H9 (cell line): ENCODE results near the gene SF3B5. TPM values are rescaled to one million over a fixed set of nuclear protein-coding genes. Genes with fewer than 3 reads are reported as not detected.
A peak's percentile ranks its signal among the peaks of the same experiment; 100 is the strongest.

Experiments used
- DNase-seq: peaks from one replicate; pipeline ENCODE4 v3.0.0-alpha.2; 2017
- H2AFZ ChIP-seq: one replicate; pipeline ENCODE4 v1.6.1; 2013; ENCODE audit warnings: mild to moderate bottlenecking, low read length, control low read depth, moderate library complexity
- H2AK5ac ChIP-seq: 2 replicates; pipeline ENCODE4 v1.6.1; 2013; ENCODE audit warnings: low read length, control low read depth, mixed read lengths; ENCODE audit not compliant: insufficient read length
- H2BK120ac ChIP-seq: one replicate; pipeline ENCODE4 v1.6.1; 2013; ENCODE audit warnings: low read depth, mild to moderate bottlenecking, low read length, control low read depth, inconsistent platforms; ENCODE audit not compliant: poor library complexity, severe bottlenecking
- H2BK12ac ChIP-seq: 2 replicates; pipeline ENCODE4 v1.6.1; 2013; ENCODE audit warnings: low read length, control low read depth, mixed read lengths, low read depth; ENCODE audit not compliant: insufficient read length
- H2BK15ac ChIP-seq: 2 replicates; pipeline ENCODE4 v1.6.1; 2013; ENCODE audit warnings: low read depth, low read length, control low read depth
- H2BK20ac ChIP-seq: one replicate; pipeline ENCODE4 v1.6.1; 2013; ENCODE audit warnings: low read depth, mild to moderate bottlenecking, low read length, control low read depth, inconsistent platforms; ENCODE audit not compliant: poor library complexity, severe bottlenecking
- H2BK5ac ChIP-seq: 2 replicates; pipeline ENCODE4 v1.6.1; 2013; ENCODE audit warnings: low read length, control low read depth, mixed read lengths; ENCODE audit not compliant: insufficient read length
- H3K14ac ChIP-seq: 2 replicates; pipeline ENCODE4 v1.6.1; 2013; ENCODE audit warnings: low read length, control low read depth; ENCODE audit not compliant: insufficient read depth
- H3K18ac ChIP-seq: 2 replicates; pipeline ENCODE4 v1.6.1; 2013; ENCODE audit warnings: low read depth, mild to moderate bottlenecking, mixed read lengths, low read length, control low read depth; ENCODE audit not compliant: insufficient read length
- H3K23ac ChIP-seq: 2 replicates; pipeline ENCODE4 v1.6.1; 2013; ENCODE audit warnings: low read length, control low read depth, mixed read lengths, low read depth; ENCODE audit not compliant: insufficient read length
- H3K23me2 ChIP-seq: 2 replicates; pipeline ENCODE4 v1.6.1; 2013; ENCODE audit warnings: low read depth, mild to moderate bottlenecking, mixed read lengths, low read length, control low read depth; ENCODE audit not compliant: insufficient read length, poor library complexity, severe bottlenecking
- H3K27ac ChIP-seq: 2 replicates; pipeline ENCODE4 v1.5.1; 2013; ENCODE audit warnings: low read length, control low read depth, mixed read lengths, low read depth; ENCODE audit not compliant: insufficient read length
- H3K27me3 ChIP-seq: 2 replicates; pipeline ENCODE4 v1.6.1; 2013; ENCODE audit warnings: low read length, control low read depth, inconsistent platforms; ENCODE audit not compliant: insufficient read depth
- H3K4ac ChIP-seq: 2 replicates; pipeline ENCODE4 v1.6.1; 2013; ENCODE audit warnings: low read depth, mild to moderate bottlenecking, control low read depth, inconsistent platforms, low read length, moderate library complexity
- H3K4me1 ChIP-seq: 2 replicates; pipeline ENCODE4 v1.6.1; 2013; ENCODE audit warnings: low read length, control low read depth, inconsistent platforms; ENCODE audit not compliant: insufficient read depth
- H3K4me2 ChIP-seq: 2 replicates; pipeline ENCODE4 v1.6.1; 2013; ENCODE audit warnings: low read length, control low read depth, mixed read lengths; ENCODE audit not compliant: insufficient read length, insufficient read depth
- H3K56ac ChIP-seq: 2 replicates; pipeline ENCODE4 v1.6.1; 2013; ENCODE audit warnings: low read depth, mild to moderate bottlenecking, mixed read lengths, low read length, control low read depth; ENCODE audit not compliant: insufficient read length
- H3K79me1 ChIP-seq: 2 replicates; pipeline ENCODE4 v1.6.1; 2013; ENCODE audit warnings: low read depth, mild to moderate bottlenecking, moderate library complexity, low read length, control low read depth, inconsistent platforms; ENCODE audit not compliant: insufficient read depth, poor library complexity, severe bottlenecking
- H3K79me2 ChIP-seq: 2 replicates; pipeline ENCODE4 v1.6.1; 2013; ENCODE audit warnings: low read length, control low read depth, inconsistent platforms; ENCODE audit not compliant: insufficient read depth
- H3K9ac ChIP-seq: 2 replicates; pipeline ENCODE4 v1.6.1; 2013; ENCODE audit warnings: low read length, control low read depth, mixed read lengths; ENCODE audit not compliant: insufficient read length; ENCODE audit errors: extremely low read depth
- H3K9me3 ChIP-seq: one replicate; pipeline ENCODE4 v1.6.1; 2013; ENCODE audit warnings: low read depth, low read length, inconsistent platforms; ENCODE audit not compliant: control insufficient read depth
- H3T11ph ChIP-seq: one replicate; pipeline ENCODE4 v1.6.1; 2013; ENCODE audit warnings: mild to moderate bottlenecking, low read length, control low read depth, inconsistent platforms
- H4K20me1 ChIP-seq: one replicate; pipeline ENCODE4 v1.6.1; 2013; ENCODE audit not compliant: control insufficient read depth, insufficient read length, insufficient read depth
- H4K5ac ChIP-seq: 2 replicates; pipeline ENCODE4 v1.6.1; 2013; ENCODE audit warnings: low read depth, mild to moderate bottlenecking, mixed read lengths, low read length, control low read depth; ENCODE audit not compliant: insufficient read length
- H4K8ac ChIP-seq: replicated peaks from 2 replicates; pipeline ENCODE4 v1.6.1; 2013; ENCODE audit warnings: low read length, control low read depth, mixed read lengths, low read depth; ENCODE audit not compliant: insufficient read length
- H4K91ac ChIP-seq: 2 replicates; pipeline ENCODE4 v1.6.1; 2013; ENCODE audit warnings: low read depth, mild to moderate bottlenecking, moderate library complexity, mixed read lengths, low read length, control low read depth; ENCODE audit not compliant: insufficient read length
- H3K27ac Mint-ChIP-seq, 3 experiments: 2 replicates in 2 of 3; 3 replicates in 1 of 3; pipeline ENCODE4 v1.8.0; 2020 to 2021; ENCODE audit warnings: mixed read lengths in 3 of 3, mild to moderate bottlenecking in 1 of 3, moderate library complexity in 1 of 3
- H3K27me3 Mint-ChIP-seq: 2 replicates; pipeline ENCODE4 v1.8.0; 2021; ENCODE audit warnings: low read depth, mild to moderate bottlenecking, moderate library complexity, mixed read lengths
- H3K36me3 Mint-ChIP-seq, 3 experiments: 2 replicates in 2 of 3; 3 replicates in 1 of 3; pipeline ENCODE4 v1.8.0; 2020 to 2021; ENCODE audit warnings: low read depth in 3 of 3, mixed read lengths in 3 of 3; ENCODE audit not compliant: insufficient read depth in 1 of 3
- H3K4me1 Mint-ChIP-seq, 2 experiments: 2 replicates each; pipeline ENCODE4 v1.8.0; 2020; ENCODE audit warnings: mixed read lengths in 2 of 2
- H3K4me3 Mint-ChIP-seq, 2 experiments: 2 replicates in 1 of 2; 3 replicates in 1 of 2; pipeline ENCODE4 v1.8.0; 2020 to 2021; ENCODE audit warnings: mild to moderate bottlenecking in 2 of 2, mixed read lengths in 2 of 2, moderate library complexity in 1 of 2
- H3K9me3 Mint-ChIP-seq, 2 experiments: 2 replicates in 1 of 2; 3 replicates in 1 of 2; pipeline ENCODE4 v1.8.0; 2020; ENCODE audit warnings: mild to moderate bottlenecking in 2 of 2, mixed read lengths in 2 of 2, moderate library complexity in 1 of 2
- WGBS: extraction: QIAGEN DNeasy Blood & Tissue Kit; methylation state at CpG from one replicate; pipeline ENCODE4 v1.1.7; 2013; ENCODE audit warnings: missing lambda C conversion rate, low lambda C conversion rate, mixed read lengths; ENCODE audit not compliant: insufficient read length; ENCODE audit errors: extremely low coverage; 5-methylcytosine and 5-hydroxymethylcytosine counted together
- total RNA-seq: library from RNA; stranded (reverse); gene quantifications from 2 replicates; pipeline ENCODE4 v1.2.1, GENCODE V29; 2021
- TF ChIP-seq, protein P1 (sequence below): fragments of 200-600 bp; sonication (generic); conservative IDR thresholded peaks from 3 replicates; pipeline ENCODE4 v1.8.0; 2021; ENCODE audit warnings: antibody characterized with exemption, mild to moderate bottlenecking

SF3B5 gene
- total RNA-seq, 1 experiment from 2014 or later: 145 TPM

DNA sequence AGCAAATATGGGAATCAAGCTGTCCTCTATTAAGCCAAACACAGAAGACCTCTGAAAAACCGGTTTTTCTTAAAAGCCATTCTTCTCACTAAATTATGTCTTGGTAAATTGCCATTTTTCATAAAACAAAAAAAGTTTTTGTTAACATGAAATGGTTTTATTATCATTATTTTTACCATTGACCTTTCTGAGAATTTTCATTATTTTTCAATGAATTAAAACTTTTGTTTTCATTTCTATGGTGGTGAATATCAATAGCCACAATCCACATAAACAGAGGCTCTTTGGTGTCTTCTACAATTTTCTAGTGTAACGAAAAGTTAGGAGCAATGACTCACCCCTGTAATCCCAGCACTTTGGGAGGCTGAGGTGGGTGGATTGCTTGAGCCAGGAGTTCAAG lies 2.1 kb downstream of the SF3B5 start:
- Histone ChIP-seq H3K79me2 (peaks cover 11% of the 10 kb centered on the region), H3T11ph (no peak overlapping the region), H3K9me3 (no peaks in the 10 kb centered on the region), H2BK15ac (no peak overlapping the region), H3K14ac (no peak overlapping the region), H2BK5ac (no peak overlapping the region), H3K56ac (no peak overlapping the region), H3K27ac (no peak overlapping the region), H4K5ac (no peak overlapping the region), H2BK12ac (no peak overlapping the region), H2BK20ac (no peak overlapping the region), H3K27me3 (no peaks in the 10 kb centered on the region), H3K4me2 (no peak overlapping the region), H2AFZ (no peak overlapping the region), H4K8ac (no peak overlapping the region), H2BK120ac (no peak overlapping the region), H4K91ac (no peak overlapping the region), H2AK5ac (no peak overlapping the region), H3K23ac (no peak overlapping the region), H4K20me1 (no peaks in the 10 kb centered on the region), H3K9ac (no peak overlapping the region), H3K18ac (no peak overlapping the region), H3K4me1 (0 out of 2 replicates have a peak, but pooled peaks cover 3% of the 10 kb centered on the region), H3K23me2 (peaks cover 15% of the 10 kb centered on the region), H3K79me1 (peaks cover 11% of the 10 kb centered on the region), H3K4ac (no peak overlapping the region)
- no peak overlapping the region for H3K27ac Mint-ChIP-seq
- WGBS: no CpG with 5 or more reads among the region's 2 CpGs
- peaks cover 12 to 16% of the 10 kb centered on the region in 2 experiments for H3K4me1 Mint-ChIP-seq
- TF ChIP-seq, protein P1, sequence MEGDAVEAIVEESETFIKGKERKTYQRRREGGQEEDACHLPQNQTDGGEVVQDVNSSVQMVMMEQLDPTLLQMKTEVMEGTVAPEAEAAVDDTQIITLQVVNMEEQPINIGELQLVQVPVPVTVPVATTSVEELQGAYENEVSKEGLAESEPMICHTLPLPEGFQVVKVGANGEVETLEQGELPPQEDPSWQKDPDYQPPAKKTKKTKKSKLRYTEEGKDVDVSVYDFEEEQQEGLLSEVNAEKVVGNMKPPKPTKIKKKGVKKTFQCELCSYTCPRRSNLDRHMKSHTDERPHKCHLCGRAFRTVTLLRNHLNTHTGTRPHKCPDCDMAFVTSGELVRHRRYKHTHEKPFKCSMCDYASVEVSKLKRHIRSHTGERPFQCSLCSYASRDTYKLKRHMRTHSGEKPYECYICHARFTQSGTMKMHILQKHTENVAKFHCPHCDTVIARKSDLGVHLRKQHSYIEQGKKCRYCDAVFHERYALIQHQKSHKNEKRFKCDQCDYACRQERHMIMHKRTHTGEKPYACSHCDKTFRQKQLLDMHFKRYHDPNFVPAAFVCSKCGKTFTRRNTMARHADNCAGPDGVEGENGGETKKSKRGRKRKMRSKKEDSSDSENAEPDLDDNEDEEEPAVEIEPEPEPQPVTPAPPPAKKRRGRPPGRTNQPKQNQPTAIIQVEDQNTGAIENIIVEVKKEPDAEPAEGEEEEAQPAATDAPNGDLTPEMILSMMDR: no peak
- H3K4me3 Mint-ChIP-seq: peak overlapping the region; percentile 66 to 95; a peak in 4 of 5 replicates
- peaks cover 2% of the 10 kb centered on the region for H3K27me3 Mint-ChIP-seq
- DNase-seq: no peak
- H3K9me3 Mint-ChIP-seq: no peaks in the 10 kb centered on the region
- H3K36me3 Mint-ChIP-seq: peaks cover 0 to 5% (median 0%) of the 10 kb centered on the region in 3 experiments; a peak in 2 of 7 replicates
